CD4-positive, alpha-beta T cell (primary cell): ENCODE data around the gene UBL5. TPM values are rescaled to one million over a fixed set of nuclear protein-coding genes. Genes with fewer than 3 reads are reported as not detected.

Source experiments
- ATAC-seq: fragments of 200-7000 bp; cut with Tn5 transposase; one replicate; pipeline ENCODE4 v1.10.0; 2022; ENCODE audit warnings: mild to moderate bottlenecking; ENCODE audit not compliant: poor library complexity
- CTCF ChIA-PET: fragments of 350-600 bp; sonication (Branson Sonifier 250); formaldehyde crosslinking; loops from one replicate; lab custom pipeline; 2021; ENCODE audit warnings: antibody characterized with exemption, inconsistent platforms; lab: Charles Lee
- POLR2A ChIA-PET: fragments of 350-600 bp; sonication (Branson Sonifier 250); formaldehyde crosslinking; loops from one replicate; lab custom pipeline; 2021; ENCODE audit warnings: antibody characterized with exemption, inconsistent platforms; lab: Charles Lee
- DNase-seq, 14 experiments: peaks; one replicate each; pipeline ENCODE4 v3.0.0-alpha.2; 2013 to 2020; ENCODE audit warnings: mixed read lengths in 2 of 14
- H3K27ac ChIP-seq, 2 donors: one replicate each; pipeline versions ENCODE4 v1.5.1 to v1.7.0; 2013; ENCODE audit warnings: low read length in 2 of 2, low read depth in 1 of 2, mild to moderate bottlenecking in 1 of 2
- H3K27me3 ChIP-seq, 2 experiments: 1 replicate in 1 of 2; 2 replicates in 1 of 2; pipeline versions ENCODE4 v1.6.1 to v1.7.0; 2013; ENCODE audit warnings: low read length in 2 of 2, control low read depth in 1 of 2, mild to moderate bottlenecking in 1 of 2, moderate library complexity in 1 of 2; ENCODE audit not compliant: insufficient read depth in 2 of 2, control insufficient read depth in 1 of 2
- H3K36me3 ChIP-seq: one replicate; pipeline ENCODE4 v1.6.1; 2013; ENCODE audit warnings: low read length, control low read depth; ENCODE audit not compliant: insufficient read depth
- H3K4me1 ChIP-seq: one replicate; pipeline ENCODE4 v1.6.1; 2013; ENCODE audit warnings: low read length, control low read depth; ENCODE audit not compliant: insufficient read depth
- H3K4me3 ChIP-seq: one replicate; pipeline ENCODE4 v1.5.1; 2013; ENCODE audit warnings: mild to moderate bottlenecking, low read length, moderate library complexity
- H3K9me3 ChIP-seq, 2 experiments: 1 replicate in 1 of 2; 2 replicates in 1 of 2; pipeline versions ENCODE4 v1.6.1 to v1.7.0; 2013; ENCODE audit warnings: low read length in 2 of 2, mild to moderate bottlenecking in 2 of 2, control low read depth in 1 of 2, moderate library complexity in 1 of 2; ENCODE audit not compliant: control insufficient read depth in 1 of 2, insufficient read depth in 1 of 2
- H3K27ac Mint-ChIP-seq: one replicate; pipeline ENCODE4 v1.8.0; 2020; ENCODE audit warnings: mixed read lengths
- H3K27me3 Mint-ChIP-seq: one replicate; pipeline ENCODE4 v1.8.0; 2021; ENCODE audit warnings: mixed read lengths
- H3K36me3 Mint-ChIP-seq: one replicate; pipeline ENCODE4 v1.8.0; 2021; ENCODE audit warnings: low read depth, mixed read lengths
- H3K4me1 Mint-ChIP-seq: one replicate; pipeline ENCODE4 v1.8.0; 2021; ENCODE audit warnings: low read depth, mixed read lengths
- H3K4me3 Mint-ChIP-seq: one replicate; pipeline ENCODE4 v1.8.0; 2020; ENCODE audit warnings: mild to moderate bottlenecking, mixed read lengths
- H3K9me3 Mint-ChIP-seq: one replicate; pipeline ENCODE4 v1.8.0; 2020; ENCODE audit warnings: mixed read lengths
- CTCF ChIP-seq: fragments of 200-600 bp; IDR thresholded peaks from one replicate; pipeline ENCODE4 v1.8.0; 2022; ENCODE audit warnings: antibody characterized with exemption, mild to moderate bottlenecking
- intact Hi-C, 2 experiments: fragments of 100-400 bp; cut with DNase I in 1 of 2; cut with micrococcal nuclease in 1 of 2; formaldehyde crosslinking; loops; one replicate each; pipeline versions ENCODE4 v1.15.1 to v1.9.0; 2023 to 2025; cut with DNase I, micrococcal nuclease
- total RNA-seq, 174 experiments: library from RNA in 2 of 174; stranded (reverse) in 2 of 174; gene quantifications; one replicate each; pipeline ENCODE4 v1.2.3 and lab custom pipeline; 2021 to 2026

The UBL5 gene
- total RNA-seq, 2 experiments from 2014 or later, result 163 to 165 TPM

GRCh38 chr19:9796113-9796773 is 31.5 kb upstream of the UBL5 start:
- Histone ChIP-seq H3K4me1 (peaks cover 28% of the 10 kb centered on the region), H3K9me3 (peaks cover 0 to 13% of the 10 kb centered on the region in 2 experiments), H3K36me3 (no peaks in the 10 kb centered on the region), H3K4me3 (no peak overlapping the region), H3K27me3 (no peaks in the 10 kb centered on the region), H3K27ac (peak overlapping the region; percentile 56 to 71)
- ChIA-PET POLR2A (interaction anchor here (0.8 to 1.3 kb wide), 4 partner anchors 23 to 175 kb away, joined by 3 to 8 read pairs (median 5); partner anchors contain the start of genes FBXL12 and ZNF846), CTCF (interaction anchor here (0.6 to 1.9 kb wide), 5 partner anchors 27 to 591 kb away, joined by 3 to 8 read pairs (median 5); partner anchors contain the start of gene ZNF846)
- Mint-ChIP-seq H3K36me3 (no peaks in the 10 kb centered on the region), H3K9me3 (no peaks in the 10 kb centered on the region), H3K4me1 (peaks cover 34% of the 10 kb centered on the region), H3K27me3 (no peaks in the 10 kb centered on the region), H3K4me3 (peak overlapping the region; percentile 81), H3K27ac (peak overlapping the region; percentile 90)
- DNase-seq (peak; percentile 72 to 95 (median 82)), ATAC-seq (peak; percentile 32)
- intact Hi-C loops, result loop anchor here (1.0 to 10.0 kb wide), 14 partner anchors 23 to 961 kb away; partner anchors contain the start of genes ZNF266 (in 2 of the 2), FBXL12 (in 1 of the 2), MBD3L1 (in 1 of the 2) and ZNF426 (in 1 of the 2)
- TF ChIP-seq CTCF, result peak; percentile 82

- intact Hi-C loops, result loop anchor here (2.0 to 10.0 kb wide), 6 partner anchors 21 to 963 kb away; partner anchors contain the start of genes ZNF266 (in 2 of the 2), FBXL12 (in 1 of the 2), MBD3L1 (in 1 of the 2) and ZNF558 (in 1 of the 2)
- H3K9me3 Mint-ChIP-seq, result no peaks in the 10 kb centered on the region
- H3K4me1 ChIP-seq, result peaks cover 24% of the 10 kb centered on the region
- TF ChIP-seq CTCF, result no peak
- H3K27ac Mint-ChIP-seq, result no peak overlapping the region
- H3K27me3 Mint-ChIP-seq, result no peaks in the 10 kb centered on the region
- ChIA-PET POLR2A (interaction anchor here (1.2 kb wide), 1 partner anchor 21 kb away, joined by 5 read pairs; the partner anchor contains the start of gene FBXL12), CTCF (interaction anchor here (1.4 to 2.0 kb wide), 2 partner anchors 172 to 363 kb away, joined by 3 to 11 read pairs; no protein-coding TSS in a partner anchor)
- DNase-seq (no peak), ATAC-seq (no peak)
- no peak overlapping the region for H3K4me3 Mint-ChIP-seq
- no peaks in the 10 kb centered on the region for H3K36me3 ChIP-seq
- H3K27me3 ChIP-seq, result no peaks in the 10 kb centered on the region
- H3K4me3 ChIP-seq, result no peak overlapping the region
- H3K9me3 ChIP-seq, result peaks cover 0 to 11% of the 10 kb centered on the region in 2 experiments
- H3K27ac ChIP-seq, result no peak overlapping the region
- peaks cover 30% of the 10 kb centered on the region for H3K4me1 Mint-ChIP-seq
- H3K36me3 Mint-ChIP-seq, result no peaks in the 10 kb centered on the region
These were observed 29.8 kb upstream of the UBL5 start for GRCh38 chr19:9797871-9798270.

GRCh38 chr19:9799162-9799561 is 28.6 kb upstream of the UBL5 start:
- H3K4me3 ChIP-seq, result no peak overlapping the region
- TF ChIP-seq CTCF, result no peak
- peaks cover 17% of the 10 kb centered on the region for H3K4me1 ChIP-seq
- intact Hi-C loops, result loop anchor here (5.0 to 10.0 kb wide), 4 partner anchors 122 to 964 kb away; partner anchors contain the start of genes ZNF266 (in 2 of the 2), MBD3L1 (in 1 of the 2), ZNF558 (in 1 of the 2) and ZNF559 (in 1 of the 2)
- CTCF ChIA-PET, result interaction anchor here (0.9 to 1.4 kb wide), 2 partner anchors 173 to 365 kb away, joined by 3 to 8 read pairs; no protein-coding TSS in a partner anchor
- DNase-seq (no peak), ATAC-seq (no peak)
- no peaks in the 10 kb centered on the region for H3K9me3 ChIP-seq
- no peaks in the 10 kb centered on the region for H3K27me3 ChIP-seq
- Mint-ChIP-seq H3K27me3 (no peaks in the 10 kb centered on the region), H3K36me3 (no peaks in the 10 kb centered on the region), H3K4me3 (no peak overlapping the region), H3K9me3 (no peaks in the 10 kb centered on the region), H3K4me1 (peaks cover 35% of the 10 kb centered on the region), H3K27ac (no peak overlapping the region)
- POLR2A ChIA-PET, result interaction anchor here (0.6 to 1.5 kb wide), 3 partner anchors 20 to 36 kb away, joined by 3 to 5 read pairs (median 3); partner anchors contain the start of genes FBXL12, PIN1 and ZNF846
- H3K36me3 ChIP-seq, result no peaks in the 10 kb centered on the region
- no peak overlapping the region for H3K27ac ChIP-seq
